Endothelial cell of umbilical vein (primary cell): ENCODE measurements around the gene BCL11A. TPM values are rescaled to one million over a fixed set of nuclear protein-coding genes. Genes with fewer than 3 reads are reported as not detected.

Source experiments
- BruUV-seq: library from RNA; stranded (reverse); fragments of 400-500 nt; replicated peaks from 2 replicates; lab custom pipeline; 2021; lab: Mats Ljungman, UMichigan
- CTCF ChIA-PET: fragments of 300-600, 350-600 bp; sonication (Branson Sonifier 250); formaldehyde crosslinking; loops from one replicate; lab custom pipeline; 2021; ENCODE audit warnings: antibody characterized with exemption, inconsistent platforms; lab: Charles Lee
- POLR2A ChIA-PET: fragments of 300-600, 350-600 bp; sonication (Branson Sonifier 250); formaldehyde crosslinking; loops from one replicate; lab custom pipeline; 2021; ENCODE audit warnings: antibody characterized with exemption, inconsistent platforms; lab: Charles Lee
- DNase-seq: peaks from one replicate; pipeline ENCODE4 v3.0.0-alpha.2; 2011; ENCODE audit warnings: low read depth, low spot score
- FAIRE-seq: peaks from 2 replicates; lab custom pipeline; 2011; peaks lifted over from hg19 to GRCh38; lab: Jason Lieb, UNC
- H2AFZ ChIP-seq: 2 replicates; pipeline ENCODE4 v1.6.0; 2012; ENCODE audit warnings: low read depth, low read length, control low read depth, inconsistent platforms
- H3K27ac ChIP-seq: 2 replicates; pipeline ENCODE4 v1.5.1; 2011; ENCODE audit warnings: low read depth, mild to moderate bottlenecking, control low read depth, low read length, moderate library complexity; ENCODE audit not compliant: insufficient read depth
- H3K27me3 ChIP-seq, 2 experiments: 2 replicates each; pipeline versions ENCODE4 v1.6.0 to v1.6.1; 2011; ENCODE audit warnings: low read length in 2 of 2, mixed read lengths in 1 of 2; ENCODE audit not compliant: control insufficient read depth in 2 of 2, insufficient read depth in 2 of 2
- H3K36me3 ChIP-seq, 2 experiments: 2 replicates in 1 of 2; 3 replicates in 1 of 2; pipeline ENCODE4 v1.5.1; 2011; ENCODE audit warnings: low read length in 2 of 2, mild to moderate bottlenecking in 1 of 2, moderate library complexity in 1 of 2; ENCODE audit not compliant: control insufficient read depth in 2 of 2, insufficient read depth in 2 of 2; ENCODE audit errors: extremely low read depth in 1 of 2
- H3K4me1 ChIP-seq: 3 replicates; pipeline ENCODE4 v1.5.1; 2011; ENCODE audit warnings: mild to moderate bottlenecking, low read length; ENCODE audit not compliant: control insufficient read depth, insufficient read depth; ENCODE audit errors: extremely low read depth
- H3K4me2 ChIP-seq: 2 replicates; pipeline ENCODE4 v1.6.1; 2011; ENCODE audit warnings: low read length, control low read depth, mixed read lengths; ENCODE audit not compliant: insufficient read depth
- H3K4me3 ChIP-seq, 3 experiments: fragments of 200-600 bp in 1 of 3; sonication (generic), shearing (Covaris generic) in 1 of 3; replicated peaks in 1 of 3; 2 replicates each; pipeline ENCODE4 v1.5.1; 2011 to 2016; ENCODE audit warnings: control low read depth in 3 of 3, low read length in 3 of 3, mild to moderate bottlenecking in 2 of 3, inconsistent platforms in 1 of 3, low read depth in 1 of 3, moderate library complexity in 1 of 3; ENCODE audit not compliant: insufficient read depth in 1 of 3
- H3K79me2 ChIP-seq: 2 replicates; pipeline ENCODE4 v1.6.0; 2012; ENCODE audit warnings: low read length, inconsistent platforms; ENCODE audit not compliant: control insufficient read depth, insufficient read depth
- H3K9ac ChIP-seq: replicated peaks from 2 replicates; pipeline ENCODE3; 2011; ENCODE audit warnings: low read length, control low read depth; ENCODE audit not compliant: insufficient read depth; ENCODE audit errors: extremely low read depth
- H3K9me1 ChIP-seq: replicated peaks from 3 replicates; pipeline ENCODE4 v1.6.0; 2011; ENCODE audit warnings: mild to moderate bottlenecking, low read length; ENCODE audit not compliant: control insufficient read depth, insufficient read depth; ENCODE audit errors: extremely low read depth
- H3K9me3 ChIP-seq: replicated peaks from 2 replicates; pipeline ENCODE4 v1.5.1; 2012; ENCODE audit warnings: low read length, inconsistent platforms; ENCODE audit not compliant: control insufficient read depth, insufficient read depth
- H4K20me1 ChIP-seq: replicated peaks from 2 replicates; pipeline ENCODE3; 2011; ENCODE audit warnings: mild to moderate bottlenecking, low read length; ENCODE audit not compliant: control insufficient read depth, insufficient read depth; ENCODE audit errors: extremely low read depth
- CTCF ChIP-seq, 2 donors: IDR thresholded peaks; 1 replicate in 1 of 2; 2 replicates in 1 of 2; pipeline ENCODE4 v1.5.1; 2011; ENCODE audit warnings: low read length in 2 of 2, mild to moderate bottlenecking in 2 of 2, moderate library complexity in 2 of 2, control low read depth in 1 of 2, inconsistent platforms in 1 of 2, low read depth in 1 of 2; ENCODE audit not compliant: insufficient read depth in 1 of 2; ENCODE audit errors: extremely low read depth in 1 of 2
- EZH2 ChIP-seq: IDR thresholded peaks from 2 replicates; pipeline ENCODE4 v1.6.1; 2012; ENCODE audit warnings: borderline replicate concordance, low read depth, mild to moderate bottlenecking, moderate library complexity, low read length, inconsistent platforms; ENCODE audit not compliant: severe bottlenecking
- FOS ChIP-seq: IDR thresholded peaks from 2 replicates; pipeline ENCODE4 v1.6.1; 2011; ENCODE audit warnings: mild to moderate bottlenecking, low read length, moderate library complexity, borderline replicate concordance; ENCODE audit not compliant: insufficient read depth
- GATA2 ChIP-seq: IDR thresholded peaks from 2 replicates; pipeline ENCODE4 v1.7.0; 2011; ENCODE audit warnings: low read depth, mild to moderate bottlenecking, moderate library complexity, mixed read lengths, low read length; ENCODE audit not compliant: insufficient read length, insufficient read depth
- JUN ChIP-seq: IDR thresholded peaks from 2 replicates; pipeline ENCODE4 v1.6.1; 2011; ENCODE audit warnings: borderline replicate concordance, low read depth; ENCODE audit not compliant: insufficient read length, insufficient read depth
- MAX ChIP-seq: IDR thresholded peaks from 2 replicates; pipeline ENCODE4 v1.6.1; 2011; ENCODE audit not compliant: insufficient read depth, insufficient read length
- MYC ChIP-seq: IDR thresholded peaks from one replicate; pipeline ENCODE4 v1.6.1; 2011; ENCODE audit warnings: mild to moderate bottlenecking, low read depth, low read length
- POLR2A ChIP-seq: IDR thresholded peaks from 2 replicates; pipeline ENCODE4 v1.6.1; 2012; ENCODE audit warnings: low read depth, mild to moderate bottlenecking, control low read depth, low read length
- POLR2AphosphoS5 ChIP-seq: IDR thresholded peaks from 2 replicates; pipeline ENCODE4 v1.6.1; 2012; ENCODE audit warnings: low read depth, mild to moderate bottlenecking, control low read depth, low read length, moderate library complexity; ENCODE audit not compliant: insufficient read depth
- dilution Hi-C: fragments of 300-500 bp; cut with MboI; formaldehyde crosslinking; loops from one replicate; pipeline ENCODE4 v1.15.0; 2019; ENCODE audit warnings: low sequenced_read_pairs; ENCODE audit not compliant: extremely low pct_ligation_motif_present
- intact Hi-C: fragments of 100-400 bp; cut with micrococcal nuclease; formaldehyde crosslinking; loops from one replicate; pipeline ENCODE4 v1.10.0; 2022
- polyA plus RNA-seq, 4 experiments: library from polyadenylated mRNA; depleted of rRNA in 3 of 4; stranded (reverse) in 3 of 4; unstranded in 1 of 4; fragments of >200 nt; gene quantifications; 2 replicates each; pipeline versions ENCODE4 v1.2.1 to v1.2.3, GENCODE V29; 2011 to 2012; ENCODE audit warnings: missing spikeins in 1 of 4
- total RNA-seq: library from RNA; stranded (reverse); gene quantifications from 2 replicates; pipeline ENCODE4 v1.2.3, GENCODE V29; 2021

The BCL11A gene
- total and polyA plus RNA-seq, 2 donors (not counting 3 experiments of a cell fraction or from before 2014, with no cell fraction given), result 0.12 to 0.88 TPM

GRCh38 chr2:60557486-60557864 is 4.0 kb upstream of the BCL11A start:
- H3K4me3 ChIP-seq, result no peak overlapping the region
- peaks cover 36 to 53% of the 10 kb centered on the region in 2 experiments for H3K27me3 ChIP-seq
- peaks cover 12% of the 10 kb centered on the region for H3K4me1 ChIP-seq
- BruUV-seq, result no TSS peak
- no peak for DNase-seq
- no peaks in the 10 kb centered on the region for H3K9me3 ChIP-seq
- no peak overlapping the region for H3K9ac ChIP-seq
- H3K79me2 ChIP-seq, result no peaks in the 10 kb centered on the region
- no peak overlapping the region for H3K4me2 ChIP-seq
- H4K20me1 ChIP-seq, result no peaks in the 10 kb centered on the region
- H3K27ac ChIP-seq, result no peak overlapping the region
- no peaks in the 10 kb centered on the region for H3K9me1 ChIP-seq
- CTCF ChIA-PET, result interaction anchor here (7.2 kb wide), 1 partner anchor 24 kb away, joined by 124 read pairs; no protein-coding TSS in a partner anchor
- intact Hi-C loops, result loop anchor here (5.0 kb wide), 1 partner anchor 1775 kb away; no protein-coding TSS in a partner anchor
- TF ChIP-seq MYC (no peak), EZH2 (no peak), GATA2 (no peak), FOS (no peak), CTCF (IDR thresholded peaks at IDR 0.05; ENCODE audit: extremely low read depth in 1 of 2, insufficient read depth in 1 of 2, low read depth in 1 of 2, low read length in 2 of 2) (no peak), POLR2A (no peak), MAX (no peak), POLR2AphosphoS5 (no peak), JUN (no peak)
- no peak for FAIRE-seq
- POLR2A ChIA-PET, result no interaction called here
- H3K36me3 ChIP-seq, result no peaks in the 10 kb centered on the region
- dilution Hi-C loops, result no loop called here
- no peak overlapping the region for H2AFZ ChIP-seq
